Right lung (tissue), 10 donors: Measurements from ENCODE around the gene ATP8A1. TPM values are rescaled to one million over a fixed set of nuclear protein-coding genes. Genes with fewer than 3 reads are reported as not detected.
"Not testable (repeated sequence)": the region's sequence is repeated elsewhere in the genome, so short reads cannot be mapped to it uniquely, and the experiment has no call there.

ENCODE experiments used
- DNase-seq, 2 donors: peaks; one replicate each; pipeline ENCODE4 v3.0.0-alpha.2; 2013
- long read RNA-seq, 8 donors: transcript quantifications; one replicate each; lab custom pipeline, GENCODE V29; 2026
- polyA plus RNA-seq, 5 donors: library from polyadenylated mRNA; unstranded; fragments of 120-200 nt; gene quantifications; one replicate each; pipeline versions ENCODE4 v1.2.1 to v1.2.3, GENCODE V29; 2013; ENCODE audit warnings: inconsistent platforms in 1 of 5, low replicate concordance in 1 of 5; ENCODE audit not compliant: insufficient read length in 5 of 5, insufficient read depth in 1 of 5

ATP8A1 gene
- 10 to 100 TPM; 19.1 to 42.7 (median 33.2) TPM for polyA plus RNA-seq
- long read RNA-seq, donor 1, full-length matches to known transcripts: 4 of 4 reads
- long read RNA-seq, donor 1, partial matches to known transcripts: 0 of 4 reads
- long read RNA-seq, donor 1, other reads (novel, unspliced or antisense): 0 of 4 reads
- long read RNA-seq, donor 2, full-length matches to known transcripts: 3 of 3 reads
- long read RNA-seq, donor 2, partial matches to known transcripts: 0 of 3 reads
- long read RNA-seq, donor 2, other reads (novel, unspliced or antisense): 0 of 3 reads
- long read RNA-seq, donor 3, full-length matches to known transcripts: 3 of 3 reads
- long read RNA-seq, donor 3, partial matches to known transcripts: 0 of 3 reads
- long read RNA-seq, donor 3, other reads (novel, unspliced or antisense): 0 of 3 reads
- long read RNA-seq, donor 4, partial matches to known transcripts: 0 of 2 reads
- long read RNA-seq, donor 4, other reads (novel, unspliced or antisense): 0 of 2 reads
- long read RNA-seq, donor 5, partial matches to known transcripts: 0 of 1 reads
- long read RNA-seq, donor 5, other reads (novel, unspliced or antisense): 0 of 1 reads
- long read RNA-seq, donor 6, partial matches to known transcripts: 0 of 1 reads
- long read RNA-seq, donor 6, other reads (novel, unspliced or antisense): 0 of 1 reads
- long read RNA-seq, donor 7: 0 reads
- long read RNA-seq, donor 8: 0 reads

DNA sequence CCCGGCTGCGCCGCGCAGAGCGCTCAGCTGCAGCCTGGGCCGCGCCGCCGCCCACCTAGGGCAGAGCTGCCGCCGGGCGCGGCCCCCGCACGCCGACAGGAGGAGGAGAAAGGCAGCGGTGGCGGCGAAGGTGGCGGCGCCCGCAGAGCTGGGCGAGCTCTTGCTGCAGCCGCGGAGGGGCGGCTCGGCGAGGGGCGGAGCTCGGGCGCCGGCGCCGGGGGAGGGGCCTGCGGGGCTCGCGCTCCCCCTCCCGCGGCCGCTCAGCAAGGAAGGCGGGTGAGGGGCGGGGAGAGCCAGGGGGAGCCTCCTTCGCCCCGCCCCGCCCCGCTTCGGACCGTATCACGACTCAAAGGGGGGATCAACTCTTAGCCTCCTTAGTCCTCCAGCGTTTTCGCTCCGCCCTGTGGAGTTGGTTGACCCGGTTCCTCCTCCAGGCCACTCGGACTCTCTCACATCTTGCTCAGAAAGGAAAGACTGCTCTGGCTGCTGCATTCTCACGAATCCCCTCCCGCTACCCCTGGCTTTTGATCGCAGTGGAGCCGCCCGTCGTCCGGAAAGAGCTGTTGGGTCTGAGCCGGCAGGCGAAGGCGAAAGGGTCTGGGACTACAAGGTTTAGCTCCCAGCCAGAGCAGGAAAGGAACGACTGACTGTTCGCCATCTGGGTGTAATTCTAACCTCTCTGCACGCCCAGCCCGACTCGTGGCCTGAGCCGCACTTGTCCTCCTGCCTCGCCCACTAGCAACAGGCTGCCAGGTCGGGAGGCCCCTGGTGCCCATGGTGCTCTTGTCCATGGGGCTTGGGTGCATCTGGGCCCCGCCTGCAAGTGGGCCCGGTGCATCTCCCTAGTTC lies at the start of gene ATP8A1:
TSS of gene ATP8A1 (minus strand) at position 162 of the 849 bp plus-strand sequence. CDS start 232 bp downstream, outside the sequence.
- DNase-seq: peak; percentile 92 to 93

GRCh38 chr4:42706086-42706485 lies 49.2 kb upstream of the ATP8A1 start:
- no peak for DNase-seq

GRCh38 chr4:42703813-42704212 lies 46.9 kb upstream of the ATP8A1 start:
- DNase-seq: no peak

DNA sequence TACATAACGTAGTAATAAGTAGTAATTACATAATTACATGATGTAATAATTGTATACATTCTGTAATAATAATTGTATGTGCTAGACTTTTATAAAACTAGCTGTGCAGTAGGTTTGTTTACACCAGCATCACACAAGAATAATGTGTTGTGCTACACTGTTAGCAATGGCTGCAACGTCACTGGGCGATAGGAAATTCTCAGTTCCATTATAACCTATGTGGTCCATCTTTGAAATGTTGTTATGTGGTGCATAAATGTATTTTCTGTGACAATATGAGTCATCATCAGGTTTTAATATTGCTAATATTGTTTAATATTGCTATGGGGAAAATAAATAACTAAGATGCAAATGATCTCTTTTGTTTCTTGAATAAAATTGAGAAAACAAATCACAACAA lies 46.0 kb upstream of the ATP8A1 start:
- no peak for DNase-seq

- DNase-seq: not testable (repeated sequence)
Observed at GRCh38 chr4:42701780-42702179, 44.9 kb upstream of the ATP8A1 start.

DNA sequence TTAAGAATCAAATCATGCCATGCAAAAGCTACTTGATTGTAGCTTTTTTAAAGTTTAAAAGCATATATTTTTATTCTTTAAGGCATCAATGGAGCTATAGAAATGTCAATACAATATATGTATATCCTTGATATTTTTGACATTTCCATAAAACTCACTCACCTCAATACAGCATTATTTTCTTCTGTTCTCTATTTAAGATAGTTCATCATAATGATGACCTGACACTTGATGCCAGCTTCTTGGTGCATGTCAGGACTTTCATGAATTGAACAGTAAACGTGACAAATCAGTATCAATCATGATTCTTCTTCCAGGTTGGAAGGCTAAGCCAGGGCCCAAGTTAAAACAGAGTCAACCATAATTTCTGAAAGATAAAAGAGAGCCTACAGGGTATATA lies 33.6 kb upstream of the ATP8A1 start:
- no peak for DNase-seq

DNA sequence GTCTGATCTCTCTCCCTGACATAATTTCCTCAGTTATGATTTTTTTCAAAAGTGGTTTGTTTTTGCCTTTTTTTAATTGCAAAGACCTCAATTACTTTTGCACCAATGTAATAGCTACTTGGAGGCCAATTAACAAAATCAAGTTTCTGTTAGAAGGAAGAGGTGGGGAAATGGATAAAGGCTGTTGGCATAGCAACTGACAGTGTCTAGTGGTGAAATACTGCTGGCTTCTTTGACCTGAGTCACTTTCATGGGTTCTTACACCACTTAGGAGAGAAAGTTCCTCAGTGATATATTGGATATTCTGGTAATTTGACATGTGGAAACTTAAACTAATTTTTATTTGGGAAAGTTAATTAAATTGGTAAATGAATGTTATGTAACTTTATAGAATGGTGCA lies 26.5 kb upstream of the ATP8A1 start:
- no peak for DNase-seq

DNA sequence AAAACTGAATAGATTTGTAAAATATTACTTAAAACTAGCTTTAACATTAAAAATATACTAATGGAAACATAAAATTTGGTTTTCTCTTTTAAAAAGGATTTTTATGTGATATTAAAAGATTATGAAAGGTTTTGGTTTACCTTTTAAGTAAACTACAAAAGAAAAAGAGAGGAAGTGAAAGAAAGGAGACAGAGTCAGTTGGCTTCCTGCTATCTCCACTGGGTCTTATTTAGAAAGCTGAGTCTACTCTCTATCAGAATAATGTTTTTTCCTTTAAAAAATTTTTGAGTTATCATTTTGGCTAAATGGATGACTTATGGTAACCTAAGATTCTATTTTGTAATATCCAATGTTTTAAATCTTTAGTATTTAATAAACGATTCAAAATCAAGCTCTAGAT lies 21.6 kb upstream of the ATP8A1 start:
- no peak for DNase-seq

- peak; percentile 58 to 62 for DNase-seq
Observed at GRCh38 chr4:42676066-42676951, 19.4 kb upstream of the ATP8A1 start.

DNA sequence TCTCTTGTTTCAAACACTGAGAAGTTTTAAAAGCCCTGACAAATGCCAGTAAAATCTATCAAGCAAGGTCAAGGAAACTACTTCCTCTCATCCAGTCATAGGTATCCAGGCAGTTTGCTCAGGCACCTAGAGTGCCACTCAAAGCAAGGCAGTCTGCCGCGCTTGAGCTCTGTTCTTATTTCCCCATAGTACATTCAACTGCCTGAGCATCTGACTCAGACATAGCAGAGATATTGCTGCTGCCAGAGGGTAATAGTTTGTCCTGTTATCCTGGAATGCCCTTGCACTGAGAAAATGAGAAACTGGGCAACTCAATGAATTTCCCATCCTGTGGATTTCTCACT lies 16.1 kb upstream of the ATP8A1 start:
- peak; percentile 42 for DNase-seq

- DNase-seq: no peak
Observed at GRCh38 chr4:42672359-42673081, 15.6 kb upstream of the ATP8A1 start.

DNA sequence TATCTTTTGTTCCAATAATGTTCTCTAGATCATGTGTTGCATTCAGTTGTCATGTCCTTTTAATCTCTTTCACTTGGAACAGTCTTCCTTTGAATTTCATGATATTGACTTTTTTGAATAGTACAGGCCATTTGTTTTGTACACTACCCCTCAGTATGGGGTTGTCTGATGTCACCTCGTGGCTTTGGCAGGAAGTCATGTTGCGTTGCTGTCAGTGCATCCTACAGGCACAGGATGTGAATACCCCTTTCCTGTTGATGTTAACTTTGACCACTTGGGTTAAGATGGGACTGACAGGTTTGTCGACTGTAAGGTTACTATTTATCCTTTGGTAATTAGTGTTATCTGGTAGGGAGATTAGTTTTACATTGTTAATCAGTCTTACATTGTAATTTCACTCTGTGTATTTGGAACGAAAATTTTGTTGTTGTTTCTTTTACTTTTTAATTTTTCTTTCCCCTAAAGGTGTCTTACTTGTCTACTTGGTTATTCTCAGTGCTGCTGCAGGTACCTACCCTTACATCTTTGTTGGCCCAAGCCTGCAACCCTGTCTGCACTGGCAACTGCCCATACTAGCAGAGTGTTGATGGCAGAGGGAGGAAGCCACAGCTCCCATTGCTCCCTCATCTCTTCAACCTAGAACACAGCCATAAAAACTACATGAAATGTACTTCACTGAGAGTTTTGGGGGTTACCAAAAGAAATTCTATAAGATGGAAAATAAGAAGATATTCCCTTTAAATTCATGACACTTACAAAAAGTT lies 14.7 kb upstream of the ATP8A1 start:
- DNase-seq: no peak

GRCh38 chr4:42658261-42658660 lies 1.4 kb upstream of the ATP8A1 start:
- DNase-seq: no peak

DNA sequence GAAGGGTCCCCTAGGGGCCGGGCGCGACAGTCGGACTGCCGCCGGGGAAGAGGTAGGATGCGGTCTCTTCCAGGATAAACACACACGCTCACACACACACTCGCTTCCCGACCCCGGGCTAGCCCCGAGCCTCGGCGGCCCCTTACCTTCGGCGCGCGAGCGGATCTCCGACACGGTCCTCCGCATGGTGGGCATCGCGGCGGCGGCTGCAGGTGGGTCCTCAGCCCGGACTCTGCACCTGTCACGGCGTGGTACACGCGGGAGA lies 294 bp downstream of the ATP8A1 start:
- no peak for DNase-seq

- peak; percentile 25 to 30 for DNase-seq
Observed at GRCh38 chr4:42655921-42656678, 805 bp downstream of the ATP8A1 start.

GRCh38 chr4:42655269-42655637 lies 1.7 kb downstream of the ATP8A1 start:
- DNase-seq: no peak

GRCh38 chr4:42654631-42655268 lies 2.2 kb downstream of the ATP8A1 start:
- no peak for DNase-seq
